Caco-2 (cell line): ENCODE results near the gene BICD2. TPM values are rescaled to one million over a fixed set of nuclear protein-coding genes. Genes with fewer than 3 reads are reported as not detected.
A peak's percentile ranks its signal among the peaks of the same experiment; 100 is the strongest.

Experiments
- BruUV-seq: library from RNA; stranded (reverse); fragments of 400-500 nt; replicated peaks from 2 replicates; lab custom pipeline; 2021; lab: Mats Ljungman, UMichigan
- CTCF ChIA-PET: fragments of 300-600 bp; sonication (Branson Sonifier 250); formaldehyde crosslinking; loops from one replicate; lab custom pipeline; 2022; ENCODE audit warnings: antibody characterized with exemption; lab: Charles Lee
- POLR2A ChIA-PET: fragments of 300-600 bp; sonication (Branson Sonifier 250); formaldehyde crosslinking; loops from one replicate; lab custom pipeline; 2022; ENCODE audit warnings: antibody characterized with exemption; lab: Charles Lee
- DNase-seq, 2 experiments: peaks; one replicate each; pipeline versions ENCODE4 v3.0.0 to v3.0.0-alpha.2; 2020 to 2022
- H3K27me3 ChIP-seq: replicated peaks from 2 replicates; pipeline ENCODE4 v1.6.0; 2011; ENCODE audit warnings: low read length; ENCODE audit not compliant: control insufficient read depth, insufficient read depth
- H3K36me3 ChIP-seq: 2 replicates; pipeline ENCODE4 v1.5.1; 2011; ENCODE audit warnings: low read length; ENCODE audit not compliant: control insufficient read depth, insufficient read depth
- H3K4me1 ChIP-seq: fragments of 250-450 bp; sonication (Bioruptor Pico); 2 replicates; pipeline ENCODE4 v1.5.1; 2020; ENCODE audit warnings: mild to moderate bottlenecking
- H3K4me3 ChIP-seq: 2 replicates; pipeline ENCODE4 v1.5.1; 2011; ENCODE audit warnings: low read depth, mild to moderate bottlenecking, control low read depth, low read length
- H3K9me3 ChIP-seq: fragments of 250-450 bp; sonication (Bioruptor Pico); 2 replicates; pipeline ENCODE4 v1.5.1; 2020; ENCODE audit warnings: mild to moderate bottlenecking, moderate library complexity
- H3K27ac Mint-ChIP-seq: one replicate; pipeline ENCODE4 v1.8.0; 2022; ENCODE audit warnings: mixed read lengths; ENCODE audit not compliant: unreplicated experiment
- H3K27me3 Mint-ChIP-seq: one replicate; pipeline ENCODE4 v1.8.0; 2022; ENCODE audit warnings: mixed read lengths; ENCODE audit not compliant: insufficient read depth, unreplicated experiment
- H3K36me3 Mint-ChIP-seq: one replicate; pipeline ENCODE4 v1.8.0; 2022; ENCODE audit warnings: mild to moderate bottlenecking, mixed read lengths; ENCODE audit not compliant: insufficient read depth, unreplicated experiment
- H3K4me1 Mint-ChIP-seq: one replicate; pipeline ENCODE4 v1.8.0; 2022; ENCODE audit warnings: low read depth, mixed read lengths; ENCODE audit not compliant: unreplicated experiment
- H3K4me3 Mint-ChIP-seq: one replicate; pipeline ENCODE4 v1.8.0; 2022; ENCODE audit warnings: mild to moderate bottlenecking, moderate library complexity, mixed read lengths; ENCODE audit not compliant: unreplicated experiment
- H3K9me3 Mint-ChIP-seq: one replicate; pipeline ENCODE4 v1.8.0; 2022; ENCODE audit warnings: mixed read lengths; ENCODE audit not compliant: unreplicated experiment
- CTCF ChIP-seq, 2 experiments: fragments of 200-600 bp in 1 of 2; IDR thresholded peaks; 1 replicate in 1 of 2; 2 replicates in 1 of 2; pipeline versions ENCODE4 v1.5.1 to v1.8.0; 2011 to 2022; ENCODE audit warnings: antibody characterized with exemption in 1 of 2, control low read depth in 1 of 2, inconsistent platforms in 1 of 2, low read depth in 1 of 2, low read length in 1 of 2, mild to moderate bottlenecking in 1 of 2, moderate library complexity in 1 of 2; ENCODE audit not compliant: insufficient read depth in 1 of 2, severe bottlenecking in 1 of 2, unreplicated experiment in 1 of 2
- intact Hi-C: fragments of 100-400 bp; cut with micrococcal nuclease; formaldehyde crosslinking; loops from one replicate; pipeline ENCODE4 v1.10.0; 2022; ENCODE audit not compliant: unreplicated experiment
- total RNA-seq: library from RNA; stranded (reverse); gene quantifications from 2 replicates; pipeline ENCODE4 v1.2.3, GENCODE V29; 2022

The BICD2 gene
- total RNA-seq, 1 experiment from 2014 or later, result 13.7 TPM

GRCh38 chr9:92709240-92709639 is 55.4 kb downstream of the BICD2 start:
- no peak overlapping the region for H3K27ac Mint-ChIP-seq
- intact Hi-C loops, result no loop called here
- H3K9me3 Mint-ChIP-seq, result no peaks in the 10 kb centered on the region
- H3K4me1 Mint-ChIP-seq, result no peaks in the 10 kb centered on the region
- no peaks in the 10 kb centered on the region for H3K9me3 ChIP-seq
- no peaks in the 10 kb centered on the region for H3K27me3 Mint-ChIP-seq
- no peaks in the 10 kb centered on the region for H3K4me1 ChIP-seq
- POLR2A ChIA-PET, result no interaction called here
- no peak for TF ChIP-seq CTCF (IDR thresholded peaks at IDR 0.05; ENCODE audit: insufficient read depth in 1 of 2, low read depth in 1 of 2, low read length in 1 of 2, severe bottlenecking in 1 of 2, unreplicated experiment in 1 of 2)
- H3K27me3 ChIP-seq, result no peaks in the 10 kb centered on the region
- CTCF ChIA-PET, result no interaction called here
- H3K4me3 Mint-ChIP-seq, result no peak overlapping the region
- BruUV-seq, result no TSS peak
- DNase-seq, result no peak
- H3K36me3 Mint-ChIP-seq, result peaks cover 12% of the 10 kb centered on the region
- no peaks in the 10 kb centered on the region; the same call in 1 of the 2 replicates for H3K36me3 ChIP-seq
- H3K4me3 ChIP-seq, result no peak overlapping the region

GRCh38 chr9:92707530-92707929 is 57.1 kb downstream of the BICD2 start:
- DNase-seq, result no peak
- no TSS peak for BruUV-seq
- H3K4me1 Mint-ChIP-seq, result no peaks in the 10 kb centered on the region
- CTCF ChIA-PET, result no interaction called here
- no peaks in the 10 kb centered on the region for H3K27me3 Mint-ChIP-seq
- H3K4me3 Mint-ChIP-seq, result no peak overlapping the region
- intact Hi-C loops, result no loop called here
- H3K9me3 ChIP-seq, result no peaks in the 10 kb centered on the region
- H3K9me3 Mint-ChIP-seq, result no peaks in the 10 kb centered on the region
- no peak for TF ChIP-seq CTCF (IDR thresholded peaks at IDR 0.05; ENCODE audit: insufficient read depth in 1 of 2, low read depth in 1 of 2, low read length in 1 of 2, severe bottlenecking in 1 of 2, unreplicated experiment in 1 of 2)
- H3K4me1 ChIP-seq, result no peaks in the 10 kb centered on the region
- POLR2A ChIA-PET, result no interaction called here
- H3K27me3 ChIP-seq, result no peaks in the 10 kb centered on the region
- H3K4me3 ChIP-seq, result no peak overlapping the region
- no peak overlapping the region for H3K27ac Mint-ChIP-seq
- no peaks in the 10 kb centered on the region for H3K36me3 ChIP-seq
- peaks cover 5% of the 10 kb centered on the region for H3K36me3 Mint-ChIP-seq

GRCh38 chr9:92706218-92706940 is 58.3 kb downstream of the BICD2 start:
- Mint-ChIP-seq H3K27me3 (no peaks in the 10 kb centered on the region), H3K9me3 (no peaks in the 10 kb centered on the region), H3K36me3 (peaks cover 5% of the 10 kb centered on the region), H3K27ac (peak overlapping the region; percentile 75), H3K4me1 (no peaks in the 10 kb centered on the region), H3K4me3 (no peak overlapping the region)
- ChIA-PET CTCF (no interaction called here), POLR2A (no interaction called here)
- BruUV-seq, result no TSS peak
- intact Hi-C loops, result no loop called here
- Histone ChIP-seq H3K9me3 (no peaks in the 10 kb centered on the region), H3K36me3 (no peaks in the 10 kb centered on the region), H3K4me3 (no peak overlapping the region), H3K27me3 (no peaks in the 10 kb centered on the region), H3K4me1 (no peaks in the 10 kb centered on the region)
- peak in 1 of 2 experiments; percentile 30 for DNase-seq
- peak in 1 of 2 experiments; percentile 30 for TF ChIP-seq CTCF (IDR thresholded peaks at IDR 0.05; ENCODE audit: insufficient read depth in 1 of 2, low read depth in 1 of 2, low read length in 1 of 2, severe bottlenecking in 1 of 2, unreplicated experiment in 1 of 2)
